Astrocyte of the cerebellum (primary cell): Measurements from ENCODE around the gene OR2AT4.
"Not testable (repeated sequence)": the region's sequence is repeated elsewhere in the genome, so short reads cannot be mapped to it uniquely, and the experiment has no call there.

Source experiments
- DNase-seq: peaks from one replicate; pipeline ENCODE4 v3.0.0-alpha.2; 2011; ENCODE audit warnings: low read depth
- H3K4me3 ChIP-seq: 2 replicates; pipeline ENCODE4 v1.5.1; 2011; ENCODE audit warnings: mild to moderate bottlenecking, low read depth, low read length, moderate library complexity
- CTCF ChIP-seq: IDR thresholded peaks from 2 replicates; pipeline ENCODE4 v1.5.1; 2012; ENCODE audit warnings: low read length, low read depth, moderate library complexity, mild to moderate bottlenecking; ENCODE audit errors: missing control alignments
- in situ Hi-C: cut with HindIII; loops from 2 replicates; pipeline ENCODE4 v1.10.0; 2017; ENCODE audit warnings: low sequenced_read_pairs

OR2AT4 gene

GRCh38 chr11:75097173-75097557 lies 489 bp upstream of the OR2AT4 start:
- in situ Hi-C loops: no loop called here
- no peak for TF ChIP-seq CTCF
- H3K4me3 ChIP-seq: no peak overlapping the region
- no peak for DNase-seq

GRCh38 chr11:75094382-75094781 lies 2.3 kb downstream of the OR2AT4 start:
- H3K4me3 ChIP-seq, in situ Hi-C loops, DNase-seq: not testable (repeated sequence)

- no peak overlapping the region for H3K4me3 ChIP-seq
- TF ChIP-seq CTCF: no peak
- in situ Hi-C loops: no loop called here
- no peak for DNase-seq
Measured at GRCh38 chr11:75090671-75091177, 6.0 kb downstream of the OR2AT4 start.

- H3K4me3 ChIP-seq: no peak overlapping the region
- in situ Hi-C loops: no loop called here
- no peak for DNase-seq
- no peak for TF ChIP-seq CTCF
Measured at GRCh38 chr11:75087319-75088305, 9.1 kb downstream of the OR2AT4 start.

- in situ Hi-C loops: no loop called here
- no peak for DNase-seq
- no peak overlapping the region for H3K4me3 ChIP-seq
- no peak for TF ChIP-seq CTCF
Measured at GRCh38 chr11:75084883-75085282, 11.8 kb downstream of the OR2AT4 start.

GRCh38 chr11:75083217-75083605 lies 13.5 kb downstream of the OR2AT4 start:
- in situ Hi-C loops: no loop called here
- TF ChIP-seq CTCF: no peak

GRCh38 chr11:75082601-75083216 lies 14.0 kb downstream of the OR2AT4 start:
- TF ChIP-seq CTCF: no peak
- H3K4me3 ChIP-seq: no peak overlapping the region
- no peak for DNase-seq
- in situ Hi-C loops: no loop called here

More at GRCh38 chr11:75083217-75083605, 13.5 kb downstream of the OR2AT4 start:
- DNase-seq: no peak
- no peak overlapping the region for H3K4me3 ChIP-seq
